IPS-NIHi7 (cell line): ENCODE measurements around the gene SETDB2.
A peak's percentile ranks its signal among the peaks of the same experiment; 100 is the strongest.

Source experiments
- DNase-seq: peaks from one replicate; pipeline ENCODE4 v3.0.0; 2012; ENCODE audit warnings: mixed read lengths; ENCODE audit errors: extremely low spot score

SETDB2 gene

GRCh38 chr13:49530457-49530856 is 86.4 kb downstream of the SETDB2 start:
- no peak for DNase-seq

GRCh38 chr13:49532593-49532992 is 88.5 kb downstream of the SETDB2 start:
- no peak for DNase-seq

GRCh38 chr13:49533011-49533410 is 88.9 kb downstream of the SETDB2 start:
- DNase-seq = no peak

- no peak for DNase-seq
Observed at GRCh38 chr13:49533591-49534269, 89.7 kb downstream of the SETDB2 start.

- DNase-seq = no peak
Observed at GRCh38 chr13:49536144-49536873, 92.2 kb downstream of the SETDB2 start.

GRCh38 chr13:49538404-49538803 is 94.3 kb downstream of the SETDB2 start:
- DNase-seq = no peak

- DNase-seq = no peak
Observed at GRCh38 chr13:49539313-49539712, 95.2 kb downstream of the SETDB2 start.

- DNase-seq = no peak
Observed at GRCh38 chr13:49539746-49540145, 95.7 kb downstream of the SETDB2 start.

- DNase-seq = peak; percentile 17
Observed at GRCh38 chr13:49540552-49540951, 96.5 kb downstream of the SETDB2 start.

- no peak for DNase-seq
Observed at GRCh38 chr13:49543656-49544055, 99.6 kb downstream of the SETDB2 start.
